Measurements from ENCODE around the gene TMEM62. TPM values are rescaled to one million over a fixed set of nuclear protein-coding genes. Genes with fewer than 3 reads are reported as not detected.

Gene TMEM62
- total RNA-seq, 1 donor from 2014 or later: 11.7 TPM

DNA sequence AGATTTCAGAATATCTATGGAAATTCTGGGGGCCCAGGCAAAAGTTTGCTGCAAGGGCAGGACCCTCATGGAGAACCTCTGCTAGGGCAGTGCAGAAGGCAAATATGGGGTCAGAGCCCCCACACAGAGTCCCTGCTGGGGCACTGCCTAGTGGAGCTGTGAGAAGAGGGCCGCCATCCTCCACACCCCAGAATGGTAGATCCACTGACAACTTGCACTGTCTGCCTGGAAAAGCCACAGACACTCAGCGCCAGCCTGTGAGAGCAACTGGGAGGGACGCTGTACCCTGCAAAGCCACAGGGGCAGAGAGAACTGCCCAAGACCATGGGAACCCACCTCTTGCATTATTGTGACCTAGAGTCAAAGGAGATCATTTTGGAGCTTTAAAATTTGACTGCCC is 65.6 kb downstream of the TMEM62 start:
- ATAC-seq (no peak), DNase-seq (ENCODE audit: missing footprints) (no peak)
- intact Hi-C loops (cut with DNase I): no loop called here

DNA sequence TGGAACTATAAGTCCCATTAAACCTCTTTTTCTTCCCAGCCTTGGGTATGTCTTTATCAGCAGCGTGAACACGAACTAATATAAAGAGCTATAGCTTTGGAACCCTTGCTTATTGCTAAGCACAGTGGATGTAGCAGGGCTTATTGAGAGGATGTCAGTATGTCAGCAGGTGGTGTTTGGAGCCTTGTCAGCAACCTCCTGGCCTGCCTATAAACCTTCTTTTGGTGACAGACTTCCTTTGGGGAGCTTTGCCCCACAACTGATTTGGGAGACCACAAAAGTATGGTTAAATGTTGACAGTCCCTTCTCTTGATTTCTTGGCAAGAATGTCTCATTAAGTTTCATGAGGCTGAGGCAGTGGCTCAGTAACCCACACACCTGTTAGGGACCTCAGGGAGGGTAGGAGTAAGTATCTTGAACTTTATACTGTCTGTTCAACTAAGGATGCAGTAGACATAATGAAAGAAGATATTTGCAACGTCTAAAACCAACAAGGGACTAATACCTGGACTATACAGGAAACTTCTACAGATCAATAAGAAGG is 66.6 kb downstream of the TMEM62 start:
- ATAC-seq (no peak), DNase-seq (ENCODE audit: missing footprints) (no peak)
- intact Hi-C loops (cut with DNase I): no loop called here

DNA sequence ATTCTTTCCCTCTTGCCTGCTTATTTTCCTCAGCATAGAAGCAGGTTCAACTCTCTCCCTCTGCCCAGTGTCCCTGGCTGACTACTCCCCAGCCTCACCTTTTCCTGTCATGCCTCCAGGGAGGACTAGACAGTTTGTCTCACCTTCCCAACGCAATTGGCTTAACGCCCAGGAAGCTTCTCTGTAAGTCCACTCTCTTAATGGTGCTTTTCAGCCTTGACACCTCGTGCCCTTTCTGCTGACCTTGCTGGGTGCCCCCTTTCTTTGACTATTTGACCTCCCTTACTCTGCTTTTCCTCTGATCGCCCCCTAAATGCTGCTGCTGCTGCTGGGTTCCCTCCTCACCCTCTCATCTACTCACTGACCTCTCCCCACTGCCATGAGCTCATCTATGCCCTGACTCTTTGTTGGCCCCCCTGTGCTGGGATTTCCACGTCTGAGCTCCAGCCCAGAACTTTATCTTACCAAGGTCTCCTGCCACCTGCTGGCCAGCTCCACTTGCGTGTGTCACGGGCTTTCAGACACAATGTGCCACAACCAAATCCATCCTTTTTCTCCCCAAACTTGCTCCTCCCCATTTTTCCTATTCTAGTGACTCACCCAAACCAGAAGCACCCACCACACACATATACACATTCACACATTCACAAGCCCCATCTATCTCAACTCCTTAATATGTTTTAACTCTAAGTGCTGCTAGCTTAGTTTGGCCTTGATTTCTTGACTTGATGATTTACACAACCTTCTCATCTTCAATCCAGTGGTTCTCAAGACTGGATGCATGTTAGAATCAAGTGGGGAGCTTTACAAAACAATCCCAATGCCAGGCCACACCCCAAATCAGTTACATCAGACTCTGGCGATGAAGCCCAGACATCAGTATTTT is 70.9 kb downstream of the TMEM62 start:
- intact Hi-C loops (cut with DNase I): loop anchor here (1.0 kb wide), 1 partner anchor 17 kb away; no protein-coding TSS in a partner anchor
- ATAC-seq: peak; percentile 59
- peak; percentile 78 for DNase-seq (ENCODE audit: missing footprints)

DNA sequence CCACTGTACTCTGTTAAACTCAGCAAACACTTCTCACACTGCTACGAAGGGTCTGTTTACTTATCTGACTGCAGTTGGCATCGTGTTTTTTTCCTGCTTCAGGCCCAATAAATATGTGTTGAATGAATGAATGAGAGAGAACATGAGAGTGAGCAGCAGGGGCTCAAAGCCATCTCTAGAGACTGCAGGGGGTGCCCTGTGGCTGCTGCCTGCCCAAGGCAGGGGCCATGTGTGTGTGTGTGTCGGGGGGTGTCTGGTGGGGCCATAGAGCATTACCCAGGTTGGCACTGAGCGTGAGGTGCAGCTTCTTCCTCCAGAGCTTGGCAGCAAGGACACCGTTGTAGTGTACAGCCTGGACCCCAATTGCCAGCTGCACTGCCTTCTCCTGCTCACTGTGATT is 72.7 kb downstream of the TMEM62 start:
- intact Hi-C loops (cut with DNase I): no loop called here
- DNase-seq (ENCODE audit: missing footprints) (no peak), ATAC-seq (no peak)

DNA sequence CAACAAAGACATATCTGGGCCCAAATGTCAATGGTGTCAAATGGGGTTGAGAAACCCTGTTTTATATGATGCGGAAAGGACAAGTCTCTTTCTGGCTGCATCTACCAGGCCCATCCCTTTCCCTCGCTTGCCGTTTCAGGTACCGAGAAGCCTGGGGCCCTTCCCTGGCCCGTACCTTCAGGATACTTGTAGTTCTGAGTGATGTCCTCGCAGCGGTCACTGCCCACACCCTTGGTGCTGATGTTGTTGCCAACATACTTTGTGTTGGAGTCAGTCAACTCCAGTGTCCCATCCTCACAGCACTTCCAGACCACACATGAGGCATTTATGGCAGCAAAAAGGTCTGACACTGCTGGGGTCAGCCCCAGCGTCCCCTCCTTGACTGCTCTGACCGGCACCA is 73.6 kb downstream of the TMEM62 start:
- DNase-seq (ENCODE audit: missing footprints): no peak
- intact Hi-C loops (cut with DNase I): no loop called here
- ATAC-seq: no peak

DNA sequence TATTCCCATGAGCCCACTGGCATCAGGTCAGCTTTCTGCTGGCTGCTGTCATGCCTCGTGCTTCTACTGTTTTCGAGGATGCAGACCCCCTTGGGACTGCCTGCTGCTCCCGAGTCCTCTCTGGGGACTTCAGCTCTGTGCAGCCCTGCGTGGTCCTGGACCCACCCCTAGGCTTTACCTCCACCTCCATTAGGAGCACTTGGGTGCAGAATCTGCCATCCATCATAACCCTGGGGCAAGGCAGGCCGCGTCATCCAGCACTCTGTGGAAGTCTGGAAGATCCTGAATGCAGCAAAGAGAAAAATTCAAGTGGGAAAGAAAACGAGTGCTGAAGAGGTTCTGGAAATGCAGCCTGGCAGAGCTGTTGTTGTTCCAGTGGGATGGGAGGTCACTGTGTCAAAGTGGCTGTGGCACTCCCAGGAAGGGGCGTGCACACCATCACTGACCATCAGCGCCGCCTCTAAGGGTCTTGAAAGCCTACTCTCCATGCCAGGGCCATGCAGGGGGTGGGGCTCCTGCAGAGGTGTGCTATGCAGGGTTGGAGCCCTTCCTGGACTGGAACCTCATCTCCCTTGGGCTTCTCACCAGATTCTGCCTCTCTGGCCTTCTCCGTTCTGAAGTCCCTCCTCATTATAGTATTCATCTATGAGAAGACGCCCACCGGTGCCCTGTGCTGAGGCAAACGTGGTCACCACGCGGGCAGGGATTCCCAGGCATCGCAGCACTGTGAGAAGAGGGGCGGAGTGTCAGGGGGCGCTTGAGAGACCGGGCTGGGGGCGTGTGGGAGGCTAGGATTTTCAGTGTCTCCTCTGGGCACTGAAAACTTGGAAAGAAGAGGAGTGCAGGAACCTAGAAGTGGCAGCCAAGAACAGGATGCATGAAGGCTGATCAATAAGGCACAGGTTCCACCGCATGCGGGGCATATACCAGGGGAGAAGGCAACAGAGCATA is 74.9 kb downstream of the TMEM62 start:
- ATAC-seq: no peak
- no peak for DNase-seq (ENCODE audit: missing footprints)
- intact Hi-C loops (cut with DNase I): no loop called here

DNA sequence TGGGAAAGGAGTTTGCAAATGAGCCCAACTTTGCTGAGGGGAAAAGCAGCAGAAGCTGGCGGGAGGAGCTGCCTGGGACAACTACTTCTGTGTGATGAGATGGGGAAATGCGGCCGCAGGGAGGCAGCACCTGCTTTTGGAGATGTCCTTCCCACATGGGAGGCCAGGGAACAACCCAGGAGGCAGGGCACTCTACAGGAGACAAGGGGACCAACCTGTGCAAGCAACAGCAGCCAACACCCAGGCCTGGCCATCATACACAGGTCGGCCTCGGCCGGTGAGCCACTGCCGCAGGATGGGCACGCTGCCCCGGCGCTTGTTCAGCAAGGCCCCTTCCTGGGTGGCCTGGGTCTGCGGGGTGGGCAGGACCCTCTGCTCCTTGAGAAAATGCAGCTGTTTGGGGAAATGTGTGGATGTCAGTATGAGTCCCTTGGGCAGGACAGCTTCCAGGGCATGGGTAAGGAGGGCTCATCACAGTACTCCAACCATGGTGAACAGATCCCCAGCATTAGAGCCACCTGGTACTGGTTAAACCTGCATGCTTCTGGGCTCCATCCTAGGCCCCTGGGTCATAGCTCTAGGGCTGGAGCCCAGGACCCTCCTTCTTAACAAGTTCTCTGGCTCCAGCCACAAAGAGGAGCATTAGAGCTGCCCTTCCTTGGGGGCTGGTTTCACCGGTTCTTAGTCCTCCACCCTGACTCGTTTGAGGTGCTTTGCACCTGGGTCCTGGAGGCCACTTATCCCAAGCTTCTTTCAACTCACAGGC is 75.9 kb downstream of the TMEM62 start:
- DNase-seq (ENCODE audit: missing footprints) (no peak), ATAC-seq (no peak)
- intact Hi-C loops (cut with DNase I): no loop called here

DNA sequence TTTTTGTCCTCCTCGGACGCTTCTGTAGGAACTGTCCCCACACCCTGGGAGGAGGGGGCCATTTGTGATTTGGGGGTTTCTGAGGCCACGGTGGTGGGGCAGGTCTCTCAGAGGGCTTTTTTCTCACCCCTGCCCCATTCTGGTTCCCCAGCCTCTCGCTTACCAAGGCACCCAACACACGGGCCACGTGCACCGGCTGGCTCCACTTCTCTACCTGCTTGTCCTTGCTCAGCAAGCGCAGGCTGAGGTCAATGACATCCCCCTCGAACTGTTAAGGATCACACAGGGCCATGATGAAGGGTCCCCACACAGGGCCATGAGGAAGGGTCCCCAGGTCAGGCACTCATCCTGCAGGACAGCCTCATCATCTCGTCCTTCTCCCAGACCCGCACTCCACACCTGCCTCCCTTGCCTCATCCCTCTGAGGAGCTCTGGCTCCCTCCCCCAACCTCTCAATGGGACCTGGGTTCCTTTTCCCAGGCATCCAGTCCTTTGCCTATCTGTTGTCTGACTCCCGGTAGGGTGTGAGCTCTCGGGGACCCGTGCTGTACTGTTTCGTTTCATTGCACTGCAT is 76.9 kb downstream of the TMEM62 start:
- ATAC-seq (no peak), DNase-seq (ENCODE audit: missing footprints) (no peak)
- intact Hi-C loops (cut with DNase I): no loop called here

DNA sequence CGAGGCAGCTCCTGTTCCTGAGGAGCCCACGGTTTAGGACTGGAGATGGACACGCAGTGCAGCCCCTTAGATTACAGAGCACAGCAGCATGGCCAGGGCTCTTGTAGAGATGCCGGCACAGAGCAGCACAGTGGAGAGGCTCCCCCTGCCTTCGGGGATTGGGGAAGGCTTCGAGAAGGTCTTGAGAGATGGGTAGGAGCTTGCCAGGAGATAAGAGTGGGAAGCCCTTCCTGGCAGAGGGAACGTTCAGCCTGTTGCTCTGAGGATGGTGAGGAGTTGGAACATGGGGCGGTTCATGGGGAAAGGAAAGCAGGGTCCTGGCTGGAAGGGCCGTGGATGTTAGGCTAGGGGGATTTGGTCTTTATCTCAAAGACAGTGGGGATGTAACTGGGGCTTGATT is 77.4 kb downstream of the TMEM62 start:
- ATAC-seq (no peak), DNase-seq (ENCODE audit: missing footprints) (no peak)
- intact Hi-C loops (cut with DNase I): no loop called here

DNA sequence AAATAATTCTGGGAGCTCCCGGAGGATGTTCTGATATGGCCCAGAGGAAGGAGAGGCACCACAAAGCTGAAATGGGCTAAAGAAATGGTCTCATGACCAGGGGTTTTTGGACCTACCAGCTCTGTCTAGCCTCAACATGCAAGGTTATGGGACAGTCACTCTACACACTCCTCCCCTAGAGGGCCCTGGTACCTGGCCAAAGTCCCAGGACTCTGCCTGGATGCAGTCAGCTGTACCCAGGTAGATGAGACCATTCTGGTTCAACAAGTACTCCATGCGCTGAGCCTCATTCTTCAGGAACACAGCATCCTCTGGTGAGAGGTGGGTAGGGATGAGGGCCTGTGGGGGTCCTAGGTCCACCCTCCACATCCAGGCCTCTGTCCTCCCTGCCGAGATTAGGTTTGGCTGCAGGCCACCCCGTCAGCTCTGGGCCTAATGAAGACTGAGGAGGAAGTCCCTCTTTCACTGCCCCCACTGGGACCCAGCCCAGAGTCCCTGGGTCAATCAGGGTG is 77.9 kb downstream of the TMEM62 start:
- ATAC-seq (no peak), DNase-seq (ENCODE audit: missing footprints) (no peak)

DNA sequence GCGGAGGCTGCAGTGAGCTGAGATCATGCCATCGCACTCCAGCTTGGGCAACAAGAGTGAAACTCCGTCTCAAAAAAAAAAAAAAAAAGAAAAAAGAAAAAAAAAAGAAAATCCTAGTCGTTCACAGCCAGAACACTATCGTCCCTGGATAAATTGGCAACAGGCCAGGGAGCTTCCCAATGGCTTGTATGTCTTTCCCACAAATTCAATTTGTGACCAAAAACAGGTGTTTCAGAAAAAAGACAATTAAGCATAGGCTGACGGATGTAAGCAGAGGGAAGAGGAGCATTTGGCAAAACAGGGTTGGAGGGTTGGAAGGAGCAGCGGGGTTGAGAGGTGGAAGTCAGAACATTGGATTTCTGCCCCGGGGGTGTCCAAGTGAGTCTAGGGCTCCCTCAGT is 78.9 kb downstream of the TMEM62 start:
- intact Hi-C loops (cut with DNase I): no loop called here
- ATAC-seq (no peak), DNase-seq (ENCODE audit: missing footprints) (no peak)

More for the DNA sequence above, 77.9 kb downstream of the TMEM62 start:
- intact Hi-C loops (cut with DNase I): no loop called here

DNA sequence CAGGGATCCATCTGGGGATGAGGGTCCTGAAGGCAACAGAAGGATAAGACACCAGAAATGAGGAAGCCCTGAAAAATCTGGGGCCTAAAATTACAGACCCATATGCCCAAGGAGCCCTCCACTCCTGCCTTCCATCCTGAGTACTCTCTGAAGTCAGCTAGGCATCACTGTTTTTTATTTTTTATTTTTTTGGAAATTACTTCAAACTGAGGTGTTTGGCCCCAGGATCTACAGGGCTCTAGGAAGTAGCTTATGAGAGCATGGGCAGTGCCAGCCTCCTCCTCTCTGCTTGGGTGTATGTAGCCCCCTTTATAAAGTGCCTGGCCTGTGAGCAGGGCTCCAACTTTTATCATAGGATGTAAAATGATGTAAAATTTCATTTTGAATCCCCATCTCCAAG is 79.6 kb downstream of the TMEM62 start:
- intact Hi-C loops (cut with DNase I): no loop called here
- DNase-seq (ENCODE audit: missing footprints): no peak
- no peak for ATAC-seq

DNA sequence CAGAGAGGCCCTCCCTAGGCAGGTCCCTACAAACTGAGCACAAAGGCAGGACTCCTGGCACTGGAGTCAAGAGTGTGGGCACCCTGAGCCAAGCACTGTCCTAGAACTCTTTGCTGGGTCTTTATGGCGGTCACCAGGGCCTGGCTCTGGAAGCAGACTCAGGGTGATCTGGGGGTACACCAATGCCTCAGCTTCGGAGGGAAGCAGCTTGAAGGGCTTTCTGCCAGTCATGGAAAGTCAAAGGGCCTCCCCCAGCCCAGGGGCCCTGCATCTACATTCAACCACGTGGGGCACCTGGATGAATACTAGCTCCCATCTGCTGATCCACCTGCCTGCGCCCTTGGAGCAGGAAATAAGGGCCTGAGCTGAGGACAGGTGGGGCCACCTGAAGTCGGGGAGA is 80.1 kb downstream of the TMEM62 start:
- DNase-seq (ENCODE audit: missing footprints) (peak; percentile 48), ATAC-seq (no peak)
- intact Hi-C loops (cut with DNase I): no loop called here

DNA sequence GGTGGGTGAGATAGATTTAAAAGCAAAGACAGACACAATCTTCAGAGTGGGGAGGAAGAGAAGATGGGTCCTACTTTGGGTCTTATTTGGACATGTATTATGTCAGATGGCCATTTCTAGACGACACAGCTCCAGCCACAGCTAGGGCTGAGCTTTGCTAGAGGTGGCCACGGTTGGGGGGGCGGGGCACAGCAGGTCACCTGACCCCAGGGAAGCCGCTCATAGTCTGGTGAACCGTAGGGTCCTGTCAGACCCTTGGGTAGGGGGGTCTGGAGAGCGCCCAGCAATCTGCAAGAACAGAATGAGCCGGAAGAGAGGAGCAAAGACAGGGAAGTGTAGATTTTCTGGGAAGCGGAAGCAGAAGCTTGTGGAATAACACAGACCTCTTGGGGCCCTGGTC is 80.8 kb downstream of the TMEM62 start:
- intact Hi-C loops (cut with DNase I): no loop called here
- ATAC-seq (no peak), DNase-seq (ENCODE audit: missing footprints) (no peak)

DNA sequence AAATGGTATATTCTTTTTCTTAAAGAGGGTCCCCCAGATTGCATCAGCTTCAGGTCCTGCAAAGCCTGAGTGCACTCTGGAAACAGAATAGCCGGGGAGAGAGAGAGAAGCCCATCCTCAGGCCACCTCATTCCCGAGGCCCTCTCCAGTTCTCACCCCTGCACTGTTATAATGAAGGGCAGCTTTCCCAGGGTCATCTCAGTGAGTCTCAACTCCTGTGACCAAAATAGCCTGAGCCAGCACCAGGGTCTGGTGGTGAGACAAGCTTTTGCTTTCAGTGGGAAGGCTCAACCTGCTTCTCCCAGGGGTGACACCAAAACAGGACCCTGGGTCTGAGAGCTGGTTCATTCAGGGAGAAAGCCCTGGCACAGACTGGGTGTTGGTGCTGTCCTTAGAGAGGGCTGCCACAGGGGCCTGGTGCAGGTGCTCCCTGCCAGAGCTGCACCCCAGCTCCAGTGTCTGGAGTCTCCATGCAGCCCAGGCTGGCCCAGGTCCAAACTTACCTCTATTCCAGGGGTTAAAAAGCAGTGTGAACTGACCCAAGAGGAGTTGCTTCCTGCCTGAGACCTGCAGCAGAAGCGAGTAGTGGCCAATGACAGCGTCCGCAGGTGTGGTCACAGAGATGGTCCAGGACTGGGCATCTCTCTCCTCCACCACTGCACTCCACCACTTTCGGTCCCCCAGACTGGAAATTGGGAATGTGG is 81.4 kb downstream of the TMEM62 start:
- ATAC-seq: peak; percentile 68
- DNase-seq (ENCODE audit: missing footprints): peak; percentile 37
- intact Hi-C loops (cut with DNase I): no loop called here

DNA sequence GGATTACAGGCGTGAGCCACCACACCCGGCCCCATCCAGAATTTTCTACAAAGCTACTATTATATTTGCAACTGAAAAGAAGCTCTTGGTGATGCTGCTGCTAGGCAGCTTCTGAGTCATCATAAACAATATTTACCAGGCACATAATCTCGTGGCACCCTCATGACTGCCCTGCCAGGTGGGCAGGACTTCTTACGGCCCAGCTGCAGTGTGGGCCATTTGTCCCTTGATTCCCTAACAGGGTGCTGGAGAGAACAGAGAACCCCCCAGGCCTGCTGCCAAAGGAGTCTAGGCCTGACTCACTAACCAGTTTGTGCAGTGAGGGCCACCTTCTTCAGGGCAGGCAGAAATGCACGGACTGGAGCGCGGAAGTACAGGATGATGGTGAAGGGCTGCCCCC is 82.6 kb downstream of the TMEM62 start:
- intact Hi-C loops (cut with DNase I): no loop called here
- ATAC-seq: no peak
- no peak for DNase-seq (ENCODE audit: missing footprints)

DNA sequence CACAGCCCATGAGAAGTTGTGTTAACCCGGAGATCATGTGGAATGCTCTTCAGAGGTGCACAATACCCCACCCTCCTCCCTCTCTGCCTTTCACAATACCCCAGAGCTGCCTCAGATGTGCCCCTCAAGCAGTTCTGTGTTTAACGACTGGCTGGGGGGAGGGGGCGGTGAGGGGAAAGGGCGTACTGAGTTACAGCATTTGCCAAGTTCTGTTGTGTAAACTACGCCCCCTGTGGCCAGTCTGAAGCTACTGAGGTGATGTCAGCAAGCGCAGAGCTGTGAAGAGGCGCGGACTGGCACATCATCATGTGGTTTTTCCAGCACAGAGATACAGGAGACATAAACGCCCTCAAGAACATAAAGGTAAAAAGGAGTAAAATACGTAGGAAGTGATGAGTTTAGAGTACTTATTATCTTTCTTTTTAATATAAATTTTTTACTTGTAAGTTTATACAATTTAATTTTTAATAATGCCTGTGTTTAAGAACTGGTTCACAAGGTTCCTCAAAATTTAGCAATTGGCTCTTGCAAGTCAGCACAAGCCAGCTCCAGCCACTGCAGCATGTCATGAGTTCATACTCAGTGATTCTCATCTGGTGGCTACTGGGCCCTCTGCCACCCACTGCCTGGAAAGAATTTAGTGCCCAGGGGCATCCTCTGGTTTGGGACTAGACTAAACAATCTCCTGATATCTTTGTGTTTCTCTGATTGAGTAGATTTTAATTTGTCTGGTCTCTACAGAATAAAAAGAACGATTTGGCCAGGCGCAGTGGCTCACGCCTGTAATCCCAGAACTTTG is 85.7 kb downstream of the TMEM62 start:
- intact Hi-C loops (cut with DNase I): no loop called here
- ATAC-seq (no peak), DNase-seq (ENCODE audit: missing footprints) (no peak)
